Midbrain (tissue), 1 donor: Measurements from ENCODE around the gene COL1A2.

Source experiments
- DNase-seq: peaks from one replicate; lab custom pipeline; 2025; lab: John Stamatoyannopoulos, UW

The COL1A2 gene

DNA sequence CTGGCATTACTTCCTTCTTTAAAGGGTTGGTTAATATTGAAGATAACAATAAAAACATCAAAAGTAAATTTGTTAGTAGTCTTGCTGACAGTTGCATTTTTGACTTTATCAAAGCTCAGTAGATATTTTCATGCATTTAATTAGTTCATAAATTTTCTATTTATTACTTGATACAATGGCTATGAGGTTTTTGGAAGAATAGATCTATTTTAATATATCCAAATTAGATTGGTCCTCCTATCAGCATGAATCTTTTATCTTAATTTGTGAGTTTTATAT lies 16.4 kb downstream of the COL1A2 start:
- no peak for DNase-seq

GRCh38 chr7:94412762-94413322 lies 18.1 kb downstream of the COL1A2 start:
- no peak for DNase-seq

DNA sequence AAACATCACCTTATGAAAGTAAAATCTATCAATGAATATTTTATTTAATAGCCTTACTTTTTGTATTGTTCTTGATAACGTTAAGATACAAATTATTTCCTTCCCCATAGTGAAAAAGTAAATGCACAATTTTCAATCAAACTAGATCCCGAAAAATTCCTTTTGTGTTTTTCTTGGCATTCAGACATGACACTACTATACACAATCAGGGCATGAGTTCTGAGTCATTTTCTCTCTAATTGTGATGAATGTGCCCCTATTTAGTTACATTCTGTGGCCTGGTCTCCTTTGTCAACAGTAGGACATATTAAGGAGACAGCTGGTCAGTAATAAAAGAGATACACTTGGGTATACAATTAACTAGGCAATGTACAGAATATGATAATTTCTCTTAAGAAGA lies 19.8 kb downstream of the COL1A2 start:
- no peak for DNase-seq

DNA sequence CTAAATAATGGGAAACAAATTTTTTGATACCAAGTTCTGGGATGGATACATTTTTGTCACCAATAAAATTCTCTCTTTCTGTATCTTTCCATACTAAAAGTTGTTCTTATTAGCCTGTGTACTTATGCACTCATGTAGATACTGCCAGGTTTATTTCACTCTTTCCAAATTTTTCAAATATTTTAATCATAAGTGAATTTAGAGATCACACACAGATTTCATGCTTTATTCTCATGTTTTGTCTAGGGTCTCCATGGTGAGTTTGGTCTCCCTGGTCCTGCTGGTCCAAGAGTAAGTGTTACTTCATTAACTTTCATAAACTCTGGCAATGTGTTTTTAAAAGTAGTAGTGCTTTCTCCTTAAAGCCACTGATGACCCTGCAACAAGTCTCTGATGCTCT lies 20.3 kb downstream of the COL1A2 start:
- no peak for DNase-seq

DNA sequence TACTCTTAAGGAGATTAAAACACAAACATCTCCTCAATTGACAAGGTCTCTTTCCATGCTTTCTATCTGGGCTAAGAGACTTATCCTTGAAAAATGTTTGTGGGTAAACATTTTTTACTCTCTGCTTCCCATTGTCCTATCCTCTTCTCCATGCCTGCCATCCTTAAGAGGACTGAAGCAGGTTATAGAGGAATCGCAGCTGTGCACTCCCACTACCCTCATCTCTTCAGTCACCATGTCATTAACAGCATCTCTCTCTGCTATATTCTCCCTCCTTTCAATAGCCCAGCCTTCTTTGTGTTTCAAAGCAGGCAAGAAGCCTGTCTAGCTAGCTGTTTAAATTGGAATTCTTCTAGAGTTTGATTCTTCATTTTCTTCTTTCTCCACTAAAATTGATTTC lies 22.6 kb downstream of the COL1A2 start:
- DNase-seq: no peak

- no peak for DNase-seq
Measured at GRCh38 chr7:94417901-94418300, 23.2 kb downstream of the COL1A2 start.

GRCh38 chr7:94418851-94419250 lies 24.2 kb downstream of the COL1A2 start:
- DNase-seq: no peak

DNA sequence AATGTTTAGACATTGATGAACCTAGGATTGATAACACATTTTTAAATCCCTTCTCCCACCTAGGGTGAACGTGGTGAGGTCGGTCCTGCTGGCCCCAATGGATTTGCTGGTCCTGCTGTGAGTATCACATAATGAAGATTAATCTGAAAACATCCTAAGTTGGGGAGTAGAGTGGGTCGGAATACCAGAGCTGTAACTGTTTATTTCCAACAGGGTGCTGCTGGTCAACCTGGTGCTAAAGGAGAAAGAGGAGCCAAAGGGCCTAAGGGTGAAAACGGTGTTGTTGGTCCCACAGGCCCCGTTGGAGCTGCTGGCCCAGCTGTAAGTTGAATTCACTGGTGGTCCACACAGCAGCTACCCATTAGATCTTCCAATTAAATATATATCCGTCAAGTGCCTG lies 25.6 kb downstream of the COL1A2 start:
- no peak for DNase-seq

- no peak for DNase-seq
Measured at GRCh38 chr7:94421681-94422080, 27.0 kb downstream of the COL1A2 start.

DNA sequence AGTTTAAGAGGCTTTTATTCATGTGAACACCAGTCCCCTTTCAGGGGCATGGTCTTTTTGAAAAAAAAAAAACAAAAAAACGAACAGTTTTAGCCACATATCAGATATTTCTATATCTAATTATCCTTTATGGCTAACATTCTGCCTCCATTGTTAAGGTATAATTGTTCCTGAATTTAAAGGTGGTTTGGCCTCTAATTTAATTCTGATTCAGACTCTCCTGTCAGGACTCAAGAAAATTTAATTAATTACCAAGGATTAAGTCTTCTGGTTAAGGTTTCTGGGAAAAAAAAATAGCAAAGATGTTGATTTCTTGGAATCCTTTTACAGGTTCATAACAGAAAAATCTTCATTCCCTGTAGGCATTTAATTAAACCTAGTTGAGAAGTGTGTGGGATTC lies 27.4 kb downstream of the COL1A2 start:
- DNase-seq: no peak

DNA sequence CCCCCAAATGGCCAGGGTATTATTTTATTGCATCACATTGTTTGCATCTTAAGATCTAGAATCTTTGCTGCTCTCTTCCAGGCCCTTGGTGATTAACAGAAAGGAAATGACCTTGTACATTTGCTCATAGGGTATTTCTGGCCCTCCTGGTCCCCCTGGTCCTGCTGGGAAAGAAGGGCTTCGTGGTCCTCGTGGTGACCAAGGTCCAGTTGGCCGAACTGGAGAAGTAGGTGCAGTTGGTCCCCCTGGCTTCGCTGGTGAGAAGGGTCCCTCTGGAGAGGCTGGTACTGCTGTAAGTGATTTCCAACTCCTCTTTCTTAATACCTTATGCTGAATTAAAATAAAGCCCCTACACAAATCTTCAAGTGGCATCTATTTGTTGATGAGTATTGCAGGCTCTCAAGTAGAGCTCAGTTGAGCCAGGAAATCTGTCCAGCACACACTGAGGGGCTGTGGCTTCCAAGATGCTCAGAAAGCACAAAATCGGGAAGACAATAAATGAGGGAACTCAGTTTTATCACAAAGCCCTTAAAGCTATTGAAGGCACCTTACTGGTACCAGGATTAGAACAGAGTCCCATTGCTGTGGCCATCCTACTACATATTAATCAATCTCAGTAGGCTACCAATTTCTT lies 28.2 kb downstream of the COL1A2 start:
- DNase-seq: no peak

DNA sequence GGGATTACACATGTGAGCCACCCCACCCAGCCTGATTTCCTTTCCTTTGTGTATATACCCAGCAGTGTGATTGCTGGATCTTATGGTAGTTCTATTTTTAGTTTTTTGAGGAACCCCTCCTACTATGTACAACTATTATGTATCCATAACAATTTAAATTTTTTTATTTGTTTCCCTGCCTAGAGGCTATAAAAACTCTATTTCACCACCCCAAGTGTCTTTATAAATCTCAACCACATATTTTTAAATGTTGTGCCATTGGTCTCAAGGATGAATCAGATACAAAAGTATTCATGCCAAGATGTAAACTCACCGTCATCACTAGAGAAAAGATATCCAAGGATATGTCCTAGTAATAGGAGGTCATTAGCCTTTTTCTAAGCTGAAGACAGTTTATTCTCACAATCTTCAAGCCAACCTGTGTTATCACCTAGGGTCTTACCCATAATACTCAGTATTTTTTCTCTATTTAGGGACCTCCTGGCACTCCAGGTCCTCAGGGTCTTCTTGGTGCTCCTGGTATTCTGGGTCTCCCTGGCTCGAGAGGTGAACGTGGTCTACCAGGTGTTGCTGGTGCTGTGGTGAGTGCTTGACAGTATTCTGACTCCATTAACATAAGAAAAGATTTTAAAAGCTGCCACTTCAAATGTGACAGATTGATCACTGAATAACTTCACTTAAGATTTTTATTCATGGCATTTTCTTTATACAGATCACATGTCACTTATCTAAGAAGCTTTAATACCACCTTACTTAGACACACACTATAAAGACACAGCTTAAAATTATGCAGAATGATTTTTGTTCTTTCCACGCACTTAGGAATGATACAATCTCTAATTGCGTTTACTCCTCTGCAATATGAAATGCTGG lies 29.4 kb downstream of the COL1A2 start:
- no peak for DNase-seq

GRCh38 chr7:94425546-94425945 lies 30.9 kb downstream of the COL1A2 start:
- DNase-seq: no peak

GRCh38 chr7:94426980-94427875 lies 32.5 kb downstream of the COL1A2 start:
- DNase-seq: no peak

- no peak for DNase-seq
Measured at GRCh38 chr7:94429153-94429552, 34.5 kb downstream of the COL1A2 start.

GRCh38 chr7:94431176-94431575 lies 36.5 kb downstream of the COL1A2 start:
- no peak for DNase-seq

- DNase-seq: no peak
Measured at GRCh38 chr7:94431619-94432280, 37.1 kb downstream of the COL1A2 start.

GRCh38 chr7:94432281-94432670 lies 37.6 kb downstream of the COL1A2 start:
- DNase-seq: no peak

DNA sequence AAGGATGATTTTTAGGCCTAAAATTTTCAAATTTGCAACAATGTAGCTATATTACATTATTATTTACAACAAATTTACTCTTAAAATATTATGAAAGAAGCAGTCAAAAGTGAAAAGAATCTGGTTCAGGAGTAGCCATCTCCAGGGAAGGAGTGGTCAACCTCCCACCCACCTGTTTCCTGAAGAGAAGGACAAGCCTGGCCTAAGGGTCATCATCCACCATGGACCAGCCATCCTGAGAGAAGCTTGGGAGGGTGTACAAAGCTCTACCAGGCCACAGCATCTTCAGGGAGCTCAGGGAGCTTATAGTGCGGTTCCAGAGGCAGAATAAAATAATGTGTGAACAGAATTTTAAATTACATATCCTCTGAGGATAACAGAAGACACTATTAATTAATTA lies 38.1 kb downstream of the COL1A2 start:
- no peak for DNase-seq

DNA sequence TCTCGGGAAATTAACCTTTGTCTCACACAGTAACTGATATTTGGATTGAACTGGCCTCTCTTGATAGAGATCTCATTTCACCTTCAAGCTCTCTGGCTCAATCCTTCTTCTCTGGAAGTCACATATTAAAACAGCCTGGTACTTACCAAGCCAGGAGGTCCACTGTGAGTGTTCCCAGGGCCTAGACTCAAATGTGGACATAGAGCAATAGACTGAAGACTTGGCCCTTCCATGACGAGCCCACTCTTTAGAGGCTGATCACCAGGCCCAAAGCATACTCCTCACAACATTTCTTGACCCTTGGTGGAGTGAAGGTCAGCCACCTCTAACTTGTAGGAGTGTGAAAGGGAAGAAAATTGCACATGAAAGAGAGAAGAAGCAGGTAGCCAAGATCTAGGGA lies 38.5 kb downstream of the COL1A2 start:
- no peak for DNase-seq

DNA sequence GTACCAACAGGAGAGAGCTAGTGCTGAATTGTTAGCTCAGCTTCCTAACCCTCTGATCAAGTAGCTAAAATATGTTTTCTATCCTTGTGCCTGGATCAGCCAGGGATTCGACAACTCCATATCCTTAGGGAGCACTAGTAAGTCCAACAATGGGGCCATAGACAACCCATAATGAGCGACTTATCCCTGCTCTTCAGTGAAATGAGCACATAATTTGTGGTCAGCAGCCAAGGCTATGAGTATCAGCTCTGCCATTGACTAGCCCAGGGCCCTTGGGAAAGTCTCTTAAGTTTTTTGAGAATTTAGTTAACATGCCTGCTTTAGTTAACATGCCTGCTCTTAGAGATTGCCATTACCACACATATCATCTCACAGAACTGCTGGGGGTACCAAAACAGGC lies 39.3 kb downstream of the COL1A2 start:
- DNase-seq: no peak

- DNase-seq: peak; percentile 64
Measured at GRCh38 chr7:94436018-94436604, 41.4 kb downstream of the COL1A2 start.
